ACHN (cell line): Measurements from ENCODE around the gene USP7.
"Not testable (repeated sequence)": the region's sequence is repeated elsewhere in the genome, so short reads cannot be mapped to it uniquely, and the experiment has no call there.

Experiments
- DNase-seq: peaks from one replicate; pipeline ENCODE4 v3.0.0-alpha.2; 2015
- in situ Hi-C: cut with HindIII; loops from 2 replicates; pipeline ENCODE4 v1.10.0; 2017; ENCODE audit warnings: low sequenced_read_pairs, low pct_ligation_motif_present, low pct_unique_long_range_greater_than_20kb

Gene USP7

GRCh38 chr16:8937803-8938202 lies 25.9 kb downstream of the USP7 start:
- in situ Hi-C loops, result no loop called here
- no peak for DNase-seq

GRCh38 chr16:8936421-8936820 lies 27.3 kb downstream of the USP7 start:
- DNase-seq, result peak; percentile 72
- in situ Hi-C loops, result no loop called here

- in situ Hi-C loops, result no loop called here
- peak; percentile 14 for DNase-seq
Observed at GRCh38 chr16:8935989-8936388, 27.7 kb downstream of the USP7 start.

GRCh38 chr16:8934601-8935000 lies 29.1 kb downstream of the USP7 start:
- in situ Hi-C loops, result no loop called here
- DNase-seq, result no peak

DNA sequence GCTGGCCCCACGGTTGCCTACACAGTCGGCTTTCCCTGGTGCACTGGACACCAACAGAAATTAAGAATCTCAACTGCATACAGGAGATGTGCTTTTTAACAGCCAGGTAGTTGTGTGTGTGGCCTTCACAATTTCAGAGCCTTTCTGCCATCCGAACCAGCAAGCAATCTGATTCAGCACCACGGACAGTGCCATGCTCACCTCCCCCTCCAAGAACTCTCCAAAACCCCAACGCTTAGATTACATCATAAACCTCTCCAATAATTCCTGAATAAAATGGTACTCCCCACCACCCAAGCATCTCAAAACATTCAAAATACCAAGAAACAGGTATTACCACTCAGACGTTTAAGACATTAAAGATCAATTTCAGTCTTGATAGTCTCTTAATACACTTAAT lies 31.8 kb downstream of the USP7 start:
- DNase-seq, result peak; percentile 71
- in situ Hi-C loops, result no loop called here

DNA sequence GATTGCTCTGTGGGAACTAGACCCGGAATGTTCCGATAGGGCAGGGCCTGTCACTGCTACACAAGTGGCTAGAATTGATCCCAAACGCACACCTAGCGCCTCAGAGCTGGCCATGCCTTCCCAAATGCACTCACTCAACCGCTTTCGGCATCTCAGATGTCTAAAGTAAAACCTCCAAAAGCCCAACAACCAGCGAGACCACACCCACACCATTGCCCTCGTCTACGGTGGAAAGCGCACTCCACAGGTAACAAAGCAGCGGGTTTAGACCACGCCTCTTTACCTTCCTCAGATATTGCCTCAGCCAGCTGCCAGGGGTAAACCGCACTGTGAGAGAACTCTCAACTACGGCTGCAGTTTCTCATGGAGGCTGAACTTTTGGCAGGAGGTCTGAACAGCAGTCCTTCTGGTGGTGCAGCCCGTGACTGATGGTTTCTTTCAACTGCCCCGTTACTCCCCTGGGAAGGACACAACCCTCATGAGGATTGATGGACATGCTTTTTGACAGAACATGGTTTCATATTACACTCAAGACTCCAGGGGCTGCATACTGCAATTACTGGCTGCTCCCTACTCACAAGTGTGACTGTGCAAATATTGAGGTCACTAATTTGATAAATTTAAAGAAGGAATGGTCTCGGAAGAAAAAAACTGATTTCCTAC lies 34.5 kb downstream of the USP7 start:
- in situ Hi-C loops, result no loop called here
- DNase-seq, result no peak

DNA sequence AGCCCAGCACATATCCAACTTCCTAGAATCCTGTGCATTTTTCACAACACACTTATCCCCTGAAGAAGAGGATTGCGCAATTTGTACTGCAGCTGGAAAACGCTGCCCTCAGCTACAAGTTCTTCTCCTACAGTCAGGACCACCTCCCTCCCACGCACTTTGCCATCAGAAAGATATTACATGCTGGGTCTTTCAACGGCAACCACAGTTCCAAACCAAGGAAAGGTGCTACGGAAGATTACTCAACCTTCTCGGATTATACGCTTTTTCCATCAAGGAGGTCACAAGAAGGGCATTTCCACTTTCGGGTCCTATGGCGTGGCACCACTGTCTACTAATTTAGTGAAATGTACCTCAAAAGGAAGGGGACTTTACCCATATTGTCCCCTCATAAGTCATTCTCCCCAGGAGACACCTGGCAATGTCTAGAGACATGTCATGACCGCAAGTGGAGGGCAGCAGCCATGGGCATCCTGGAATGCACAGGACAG lies 35.2 kb downstream of the USP7 start:
- in situ Hi-C loops, result no loop called here

GRCh38 chr16:8926827-8927226 lies 36.9 kb downstream of the USP7 start:
- in situ Hi-C loops, result no loop called here
- DNase-seq, result no peak

More for the DNA sequence above, 35.2 kb downstream of the USP7 start:
- DNase-seq, result no peak

GRCh38 chr16:8925455-8925854 lies 38.3 kb downstream of the USP7 start:
- no peak for DNase-seq
- in situ Hi-C loops, result no loop called here

GRCh38 chr16:8924214-8924613 lies 39.5 kb downstream of the USP7 start:
- in situ Hi-C loops, result no loop called here

GRCh38 chr16:8923199-8923598 lies 40.5 kb downstream of the USP7 start:
- in situ Hi-C loops, result no loop called here
- no peak for DNase-seq

More at GRCh38 chr16:8924214-8924613, 39.5 kb downstream of the USP7 start:
- DNase-seq, result no peak

- in situ Hi-C loops, result no loop called here
- no peak for DNase-seq
Observed at GRCh38 chr16:8921347-8921984, 42.2 kb downstream of the USP7 start.

DNA sequence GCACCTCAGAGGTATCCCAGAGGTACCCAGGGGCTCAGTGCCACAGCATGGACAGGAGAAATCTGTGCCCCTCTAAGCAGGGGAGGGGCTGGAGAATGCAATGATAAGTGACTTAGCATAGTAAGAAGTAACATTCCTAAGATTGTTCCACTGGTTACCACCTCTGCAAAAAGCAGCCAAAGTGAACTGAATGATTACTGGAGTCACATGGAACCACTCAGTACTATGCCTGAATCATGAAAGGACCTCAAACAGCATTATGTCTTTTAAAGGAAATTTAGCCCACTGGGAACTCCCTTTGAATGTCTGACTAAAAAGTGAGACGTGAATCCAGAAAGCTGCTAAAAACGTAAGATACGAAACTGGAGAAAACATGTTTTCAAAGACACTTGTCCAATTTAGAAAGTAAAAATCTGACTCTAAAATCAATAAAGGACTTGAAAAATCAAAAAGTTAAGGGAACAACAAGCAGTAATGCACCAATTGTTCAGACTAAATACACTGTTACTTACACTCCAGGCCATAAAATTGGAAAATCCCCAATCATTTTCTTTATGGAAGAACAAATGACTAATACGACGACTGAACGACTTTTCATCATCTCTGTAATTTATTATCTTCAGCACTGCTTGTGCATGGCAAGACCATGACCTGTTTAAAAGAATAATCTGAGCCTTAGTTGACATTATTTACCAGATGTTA lies 42.9 kb downstream of the USP7 start:
- in situ Hi-C loops, result no loop called here
- no peak for DNase-seq

- no peak for DNase-seq
- in situ Hi-C loops, result no loop called here
Observed at GRCh38 chr16:8919934-8920462, 43.7 kb downstream of the USP7 start.

DNA sequence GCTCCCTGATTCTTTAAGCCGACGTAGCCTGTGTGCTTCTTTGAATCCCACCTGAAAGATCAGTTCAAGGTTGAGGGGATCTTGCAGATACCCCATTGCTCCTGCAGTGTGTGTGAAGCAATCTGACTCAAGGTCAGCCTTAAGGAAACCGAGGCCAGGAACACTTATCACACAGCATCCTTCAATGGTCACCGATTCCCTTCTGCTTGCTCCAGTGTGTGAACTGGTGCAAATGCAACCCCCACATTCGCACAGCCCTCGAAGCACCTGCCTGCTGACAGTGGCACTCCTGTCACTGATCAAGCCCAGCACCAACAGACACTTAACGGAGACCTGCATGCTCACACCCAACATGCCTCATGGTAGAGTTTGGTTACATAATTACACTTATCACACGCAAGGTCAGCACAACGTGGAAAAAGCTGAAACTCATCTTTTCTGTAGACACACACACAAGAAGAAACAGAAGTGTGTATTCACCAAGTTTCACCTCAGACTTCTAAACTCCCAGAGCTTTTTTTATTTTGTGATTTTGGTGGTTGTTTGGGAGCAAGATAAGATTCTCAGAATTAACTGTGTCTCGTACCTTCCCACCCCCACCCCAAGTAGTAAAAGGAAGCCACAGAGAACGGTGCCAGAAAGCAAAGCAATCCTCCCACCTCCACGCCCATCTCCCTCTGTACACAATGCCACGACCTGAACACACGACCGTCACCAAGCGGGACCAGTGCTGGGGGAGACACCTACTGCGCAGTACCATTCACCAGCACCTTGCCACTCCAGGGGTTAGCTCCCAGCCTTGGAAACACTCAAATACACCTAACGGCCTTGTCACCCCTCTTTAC lies 44.4 kb downstream of the USP7 start:
- in situ Hi-C loops, result no loop called here
- DNase-seq, result no peak

- in situ Hi-C loops, DNase-seq: not testable (repeated sequence)
Observed at GRCh38 chr16:8917336-8917735, 46.4 kb downstream of the USP7 start.

GRCh38 chr16:8916541-8917225 lies 47.0 kb downstream of the USP7 start:
- in situ Hi-C loops, result no loop called here
- no peak for DNase-seq

- DNase-seq, result no peak
- in situ Hi-C loops, result no loop called here
Observed at GRCh38 chr16:8915722-8916301, 47.9 kb downstream of the USP7 start.
